K562 treated with DMSO at 1 percent for 12 hours (cell line): ENCODE results near the gene DRD5. TPM values are rescaled to one million over a fixed set of nuclear protein-coding genes. Genes with fewer than 3 reads are reported as not detected.

Experiments used
- total RNA-seq: library from RNA; unstranded; fragments of 300-600 nt; gene quantifications from 2 replicates; pipeline ENCODE4 v1.2.3, GENCODE V29; 2022; ENCODE audit not compliant: insufficient read depth

The DRD5 gene
- not detected in 2 replicates for total RNA-seq

GRCh38 chr4:9781343-9782135, at the start of gene DRD5:
Gene DRD5, plus strand, starts transcription at chr4:9781634. Its CDS starts 396 bp downstream, at chr4:9782030.

Other genes with a start within 250 kb of the DRD5 start
- 0.94 and 6.1 TPM in 2 replicates for gene SLC2A9, start 239.9 kb downstream of the DRD5 start, total RNA-seq